Fibroblast of peridontal ligament (primary cell): ENCODE results near the gene B3GNT8.
"Not testable (repeated sequence)": the region's sequence is repeated elsewhere in the genome, so short reads cannot be mapped to it uniquely, and the experiment has no call there.

Source experiments
- DNase-seq: peaks from one replicate; pipeline ENCODE4 v3.0.0-alpha.2; 2010; ENCODE audit errors: extremely low read depth

Gene B3GNT8, protein sequence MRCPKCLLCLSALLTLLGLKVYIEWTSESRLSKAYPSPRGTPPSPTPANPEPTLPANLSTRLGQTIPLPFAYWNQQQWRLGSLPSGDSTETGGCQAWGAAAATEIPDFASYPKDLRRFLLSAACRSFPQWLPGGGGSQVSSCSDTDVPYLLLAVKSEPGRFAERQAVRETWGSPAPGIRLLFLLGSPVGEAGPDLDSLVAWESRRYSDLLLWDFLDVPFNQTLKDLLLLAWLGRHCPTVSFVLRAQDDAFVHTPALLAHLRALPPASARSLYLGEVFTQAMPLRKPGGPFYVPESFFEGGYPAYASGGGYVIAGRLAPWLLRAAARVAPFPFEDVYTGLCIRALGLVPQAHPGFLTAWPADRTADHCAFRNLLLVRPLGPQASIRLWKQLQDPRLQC

DNA sequence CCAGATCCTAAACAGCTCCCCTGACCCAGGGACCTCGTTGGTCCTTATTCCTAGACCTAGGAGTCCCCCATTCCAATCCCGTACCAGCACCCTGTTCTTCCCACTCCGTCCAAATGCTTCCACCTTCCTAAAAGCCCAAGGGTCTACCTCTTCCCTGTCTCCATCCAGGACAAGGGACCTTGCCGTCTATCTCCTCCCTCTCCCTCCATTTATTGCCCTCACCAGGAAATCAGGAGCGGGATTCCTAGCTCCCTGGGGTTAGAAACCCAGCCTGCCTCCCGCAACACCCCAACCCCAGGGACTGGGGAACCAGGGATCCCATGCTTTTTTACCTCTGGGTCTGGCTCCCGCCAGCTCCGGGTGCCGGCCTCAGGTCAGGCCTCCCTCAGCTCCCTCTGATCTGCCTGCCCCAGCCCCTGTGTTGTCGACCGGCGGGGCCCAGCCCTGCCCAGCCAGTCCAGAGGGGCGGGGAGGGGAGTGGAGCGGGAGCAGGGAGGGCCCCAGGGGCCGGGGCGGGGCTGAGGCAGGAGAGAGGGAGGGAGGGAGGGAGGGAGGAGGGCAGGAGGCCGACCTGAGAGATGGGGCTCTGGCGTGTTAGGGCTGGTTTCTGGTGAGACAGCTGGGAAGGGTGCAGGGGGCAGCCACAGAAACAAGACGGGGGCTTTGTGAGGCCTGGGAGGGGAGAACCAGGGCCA is at the start of gene B3GNT8:
TSS of gene B3GNT8 (minus strand) at position 423 of the 695 bp plus-strand sequence. CDS start 596 bp downstream, outside the sequence.
- DNase-seq = peak; percentile 49

DNA sequence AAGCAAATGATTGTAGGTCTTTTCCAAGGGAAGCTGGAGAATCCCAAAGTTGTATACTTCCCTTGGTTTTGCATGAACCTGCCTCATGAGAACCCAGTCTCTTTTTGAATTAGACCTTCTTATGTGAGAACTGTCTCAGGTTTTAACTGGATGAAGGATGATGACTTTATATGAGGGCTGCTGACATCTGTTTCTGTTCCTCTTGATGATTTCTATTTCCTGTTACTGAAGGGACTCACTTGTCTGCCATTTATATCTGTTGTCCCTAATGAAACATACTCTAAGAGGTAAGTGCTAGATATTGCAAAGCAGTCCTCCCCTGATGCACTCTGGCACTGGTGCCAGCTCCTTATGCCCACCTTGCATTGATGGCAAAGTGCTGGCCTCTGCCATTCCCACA is 49.4 kb upstream of the B3GNT8 start:
- DNase-seq = no peak

DNA sequence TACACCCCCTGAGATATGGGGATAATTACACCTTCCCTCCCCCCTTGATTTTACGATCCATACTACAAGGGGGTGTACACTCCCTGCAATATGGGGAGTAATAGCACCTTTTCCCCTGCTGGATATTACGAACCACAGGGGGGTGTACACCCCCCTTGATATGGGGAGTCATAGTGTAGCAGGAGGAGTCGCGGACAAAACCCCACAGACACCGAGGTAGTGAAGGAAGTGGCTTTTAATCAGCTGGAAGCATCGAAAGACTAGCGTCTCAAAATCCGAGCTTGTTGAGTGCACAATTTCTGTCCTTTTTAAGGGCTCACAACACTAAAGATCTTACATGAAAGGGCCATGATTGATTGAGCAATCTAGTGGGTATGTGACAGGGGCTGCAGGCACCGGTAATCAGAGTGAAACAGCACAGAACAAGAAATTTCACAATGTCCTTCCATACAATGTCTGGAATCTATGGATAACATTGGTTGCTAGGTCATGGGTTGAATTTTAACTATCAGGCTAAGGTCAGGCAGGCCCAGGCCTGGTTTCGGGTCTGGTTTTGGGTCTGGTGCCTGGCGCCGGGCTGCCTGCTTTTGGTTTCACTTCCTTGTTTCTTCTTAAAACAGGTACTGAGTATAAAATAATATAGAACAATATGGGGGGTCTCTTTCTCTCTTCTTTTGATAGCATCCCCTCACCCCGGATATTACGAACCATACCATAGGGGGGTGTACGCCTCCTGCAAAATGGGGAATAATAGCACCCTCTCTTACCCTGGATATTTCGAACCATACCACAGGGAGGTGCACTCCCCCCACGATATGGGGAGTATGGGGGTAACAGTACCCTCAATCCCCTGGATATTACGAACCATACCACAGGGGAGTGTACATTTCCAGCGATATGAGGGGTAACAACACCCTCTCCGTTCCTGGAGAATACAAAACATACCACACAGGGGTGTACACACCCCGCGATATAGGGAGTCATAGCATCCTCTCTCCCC is 36.4 kb upstream of the B3GNT8 start:
- not testable (repeated sequence) for DNase-seq

DNA sequence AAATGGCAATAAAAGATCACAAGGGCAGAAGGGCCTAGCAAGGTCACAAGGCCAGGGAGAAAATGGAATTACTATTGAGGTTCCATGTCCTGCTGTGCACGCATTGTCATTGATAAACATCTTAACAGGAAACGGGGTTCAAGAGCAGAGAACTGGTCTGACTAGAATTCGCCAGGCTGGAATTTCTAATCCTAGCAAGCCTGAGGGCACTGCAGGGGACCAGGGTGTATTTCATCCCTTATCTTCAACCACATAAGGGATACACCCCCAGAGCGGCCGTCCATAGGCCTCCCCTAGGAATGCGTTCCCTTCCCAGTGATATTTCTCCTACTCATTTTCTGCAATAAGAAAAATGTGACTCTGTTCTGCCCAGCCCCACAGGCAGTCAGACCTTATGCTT is 35.3 kb upstream of the B3GNT8 start:
- DNase-seq = no peak

DNA sequence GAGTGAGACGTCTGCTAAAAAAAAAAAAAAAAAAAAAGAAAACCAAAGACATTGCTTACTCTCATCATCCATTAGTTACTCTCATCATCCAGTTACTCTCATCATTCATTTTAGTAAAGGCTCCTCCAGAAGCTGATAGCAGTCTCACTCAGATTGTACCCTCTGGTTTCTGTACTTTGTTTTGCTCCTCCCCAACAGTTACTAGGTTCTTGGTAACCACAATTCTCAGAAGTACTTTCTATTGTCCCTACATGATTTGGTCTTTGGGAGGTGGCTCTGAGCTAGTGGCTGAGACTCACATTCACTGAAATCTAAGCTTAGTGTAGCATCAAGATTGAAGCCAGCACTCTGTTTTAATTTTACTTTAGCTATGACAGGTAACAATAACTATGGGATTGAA is 30.1 kb upstream of the B3GNT8 start:
- no peak for DNase-seq

DNA sequence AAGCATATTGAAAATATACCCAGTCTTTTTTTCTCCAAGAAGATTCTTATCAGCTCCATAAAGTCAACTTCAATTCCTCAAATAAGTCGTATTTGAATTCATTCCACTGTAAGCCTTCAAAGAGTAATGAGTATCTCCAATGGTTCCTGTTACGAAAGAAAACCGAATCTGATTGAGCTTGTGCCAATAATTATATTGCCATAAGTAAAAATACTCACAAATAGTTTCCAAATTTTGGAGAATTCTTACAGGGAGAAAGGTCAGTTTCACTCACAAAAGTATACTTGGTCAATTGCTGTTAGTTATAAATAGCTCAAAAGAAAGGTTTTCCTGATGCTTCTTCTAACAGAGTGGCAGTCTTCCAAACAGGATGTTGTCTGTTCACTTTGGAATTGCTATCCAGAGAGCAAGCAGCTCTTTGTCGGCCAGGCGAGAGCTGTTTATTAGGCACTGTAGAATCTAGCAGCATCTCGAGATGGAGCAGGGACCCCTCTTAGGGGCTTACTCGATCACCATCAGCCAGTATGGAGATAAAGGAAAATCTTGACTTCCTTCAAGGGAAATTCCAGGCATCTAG is 29.3 kb upstream of the B3GNT8 start:
- peak; percentile 8 for DNase-seq

DNA sequence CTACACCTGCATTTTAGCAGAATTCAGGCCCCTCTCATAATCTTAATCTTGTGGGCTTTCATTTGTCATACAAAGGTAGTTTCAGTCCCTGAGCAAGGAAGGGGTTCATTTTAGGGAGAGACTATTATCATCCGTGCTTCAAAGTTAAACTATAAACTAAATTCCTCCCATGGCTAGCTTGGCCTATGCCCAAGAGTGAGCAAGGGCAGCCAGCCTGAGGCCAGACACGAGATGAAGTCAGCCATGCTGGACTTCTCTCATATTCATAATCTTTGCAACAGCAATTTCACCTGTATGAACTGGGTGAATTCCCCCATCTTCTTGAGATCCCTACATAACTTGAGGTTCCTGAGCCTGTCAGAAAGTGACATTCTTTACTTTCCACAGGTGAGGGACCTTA is 28.8 kb upstream of the B3GNT8 start:
- DNase-seq = no peak

DNA sequence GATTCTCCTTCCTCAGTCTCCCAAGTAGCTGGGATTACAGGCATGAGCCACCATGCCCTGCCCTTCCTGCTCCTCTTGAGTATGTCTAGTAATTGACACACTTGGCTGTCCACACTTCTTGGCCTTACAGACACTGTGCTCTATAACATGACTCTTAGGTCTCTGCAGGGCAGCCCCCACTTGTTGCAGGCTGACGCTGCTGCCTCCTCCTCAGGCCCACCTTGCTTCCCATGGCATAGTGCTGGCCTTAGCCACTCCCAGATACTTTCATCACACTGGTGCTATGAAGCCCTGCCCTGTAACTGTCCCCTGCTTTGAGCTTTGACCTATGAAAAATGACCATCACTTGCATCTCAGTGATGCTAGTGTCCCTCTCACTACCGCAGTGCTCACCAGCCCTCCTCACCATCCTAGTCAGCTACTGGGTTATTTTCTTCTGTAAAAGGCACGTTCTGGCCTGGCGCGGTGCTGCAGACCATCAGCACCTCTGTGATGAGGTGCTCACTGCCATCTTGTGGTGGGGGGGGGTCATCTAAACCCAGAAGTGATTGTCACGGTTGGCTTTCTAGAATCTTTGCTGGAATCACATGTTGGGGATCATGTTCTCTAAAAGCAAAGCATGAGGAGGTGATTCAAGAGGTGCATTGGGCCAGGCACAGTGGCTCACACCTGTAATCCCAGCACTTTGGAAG is 25.6 kb upstream of the B3GNT8 start:
- DNase-seq = no peak

DNA sequence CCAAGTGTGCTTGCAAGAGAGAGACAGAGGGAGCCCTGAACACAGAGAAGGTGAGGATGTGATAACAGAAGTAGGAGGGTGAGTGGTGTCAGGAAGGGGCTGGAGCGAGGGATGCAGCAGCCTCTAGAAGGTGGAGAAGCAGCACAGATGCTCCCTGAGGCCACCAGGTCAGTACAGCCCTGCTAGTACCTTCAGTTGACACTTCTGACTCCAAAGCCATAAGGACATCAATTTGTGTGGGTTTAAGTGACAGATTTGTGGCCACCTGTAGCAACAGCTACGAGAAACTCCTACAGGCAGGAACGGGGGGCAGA is 22.6 kb upstream of the B3GNT8 start:
- DNase-seq = no peak

DNA sequence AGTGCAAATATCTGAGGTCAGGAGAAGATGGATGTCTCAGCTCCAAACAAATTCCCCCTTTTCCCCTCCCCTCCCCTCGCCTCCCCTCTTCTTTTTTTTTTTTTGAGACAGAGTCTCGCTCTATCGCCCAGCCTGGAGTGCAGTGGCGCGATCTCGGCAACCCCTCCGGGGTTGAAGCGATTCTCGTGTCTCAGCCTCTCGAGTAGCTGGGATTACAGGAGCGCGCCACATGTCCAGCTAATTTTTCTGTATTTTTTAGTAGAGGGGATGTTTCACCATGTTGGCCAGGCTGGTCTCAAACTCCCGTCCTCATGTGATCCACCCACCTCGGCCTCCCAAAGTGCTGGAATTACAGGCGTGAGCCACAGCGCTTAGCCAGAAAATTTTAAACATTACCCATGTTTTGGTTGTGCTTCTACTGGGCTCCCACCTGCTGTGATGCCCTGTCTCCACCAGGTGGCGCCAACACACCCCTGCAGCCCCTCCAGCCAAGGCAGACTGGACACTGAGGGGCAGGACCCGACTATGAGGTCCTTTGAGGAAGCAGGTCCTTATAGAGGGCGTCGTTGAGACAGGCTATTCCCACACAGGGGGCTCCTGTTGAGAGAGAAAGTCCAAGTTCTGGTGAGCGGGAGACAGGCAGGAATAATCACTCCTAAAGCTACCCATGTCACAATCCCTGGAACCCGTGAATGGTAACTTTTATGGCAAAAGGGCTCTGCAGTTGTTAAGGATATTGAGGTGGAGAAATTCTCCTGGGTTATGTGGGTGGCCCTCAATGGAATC is 22.1 kb upstream of the B3GNT8 start:
- DNase-seq = peak; percentile 59

DNA sequence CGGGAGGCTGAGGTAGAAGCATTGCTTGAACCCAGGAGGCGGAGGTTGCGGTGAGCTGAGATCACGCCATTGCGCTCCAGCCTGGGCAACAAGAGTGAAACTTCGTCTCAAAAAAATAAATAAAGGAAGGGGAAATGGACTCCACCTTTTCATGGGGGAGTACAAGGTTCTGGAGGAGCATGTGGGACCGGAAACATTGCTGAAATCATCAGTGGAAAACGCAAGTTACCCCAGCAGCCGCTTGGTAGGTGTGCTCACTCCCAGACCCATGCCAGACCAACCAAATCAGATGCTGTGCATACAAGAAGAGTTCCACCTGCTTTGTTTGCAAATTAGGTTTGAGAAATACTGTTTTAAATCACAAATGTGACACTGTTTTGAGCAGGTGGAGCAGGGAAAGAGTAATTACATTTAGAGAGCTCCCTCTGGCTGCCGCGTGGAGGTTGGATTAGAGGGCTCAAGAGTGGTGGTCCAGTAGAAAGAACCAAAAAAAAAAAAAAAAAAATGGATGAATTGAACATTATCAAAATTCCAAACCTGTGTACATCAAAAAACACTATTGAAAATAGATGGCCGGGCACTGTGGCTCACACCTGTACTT is 20.7 kb upstream of the B3GNT8 start:
- DNase-seq = no peak

DNA sequence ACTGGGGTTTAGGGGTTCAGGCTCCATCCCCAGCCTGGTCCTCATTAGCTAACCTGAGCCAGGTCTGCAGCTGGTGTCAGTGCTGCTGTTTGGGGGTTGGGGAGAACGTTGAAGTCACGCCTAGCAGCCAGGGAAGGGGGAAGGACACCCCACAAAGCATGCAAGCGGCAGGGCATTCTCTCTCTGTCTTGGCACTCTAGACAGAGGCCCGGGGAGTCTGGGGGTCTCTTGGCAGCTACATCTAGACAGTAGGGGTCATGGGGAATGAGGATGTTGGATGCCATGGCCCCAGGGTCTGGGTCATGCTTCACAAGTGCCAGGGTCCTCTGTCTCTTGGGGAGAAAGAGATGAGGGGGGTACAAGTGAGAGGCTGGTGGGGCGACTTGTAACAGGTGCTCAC is 18.4 kb upstream of the B3GNT8 start:
- DNase-seq = no peak

DNA sequence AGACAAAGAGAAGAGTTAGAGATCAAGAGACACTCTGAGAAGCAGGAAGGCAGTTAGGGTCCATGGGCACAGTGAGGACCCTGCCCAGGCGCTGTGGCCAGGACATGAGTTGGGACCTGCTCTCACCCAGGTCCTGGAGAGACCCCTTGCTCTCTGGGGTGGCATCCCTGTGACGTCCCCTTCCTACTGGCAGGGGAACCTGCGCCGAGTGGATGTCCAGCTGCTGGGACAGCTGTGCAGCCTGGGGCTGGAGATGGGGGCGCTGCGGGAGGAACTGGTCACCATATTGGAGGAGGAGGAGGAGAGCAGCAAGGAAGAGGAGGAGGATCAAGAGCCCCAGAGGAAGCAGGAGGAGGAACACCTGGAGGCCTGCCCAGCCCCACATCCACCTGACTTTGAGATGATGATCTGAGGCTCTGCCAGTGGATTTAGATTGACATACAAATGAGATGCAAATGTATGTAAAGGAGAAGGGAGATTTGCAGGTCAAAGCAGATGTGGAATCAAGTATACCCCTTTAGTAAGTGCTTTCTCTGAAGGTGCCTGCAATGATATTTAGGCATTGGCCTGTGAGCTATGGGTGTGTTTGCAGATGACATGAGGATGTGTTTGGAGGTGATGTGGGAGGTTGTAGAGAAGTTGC is 16.8 kb upstream of the B3GNT8 start:
- no peak for DNase-seq

DNA sequence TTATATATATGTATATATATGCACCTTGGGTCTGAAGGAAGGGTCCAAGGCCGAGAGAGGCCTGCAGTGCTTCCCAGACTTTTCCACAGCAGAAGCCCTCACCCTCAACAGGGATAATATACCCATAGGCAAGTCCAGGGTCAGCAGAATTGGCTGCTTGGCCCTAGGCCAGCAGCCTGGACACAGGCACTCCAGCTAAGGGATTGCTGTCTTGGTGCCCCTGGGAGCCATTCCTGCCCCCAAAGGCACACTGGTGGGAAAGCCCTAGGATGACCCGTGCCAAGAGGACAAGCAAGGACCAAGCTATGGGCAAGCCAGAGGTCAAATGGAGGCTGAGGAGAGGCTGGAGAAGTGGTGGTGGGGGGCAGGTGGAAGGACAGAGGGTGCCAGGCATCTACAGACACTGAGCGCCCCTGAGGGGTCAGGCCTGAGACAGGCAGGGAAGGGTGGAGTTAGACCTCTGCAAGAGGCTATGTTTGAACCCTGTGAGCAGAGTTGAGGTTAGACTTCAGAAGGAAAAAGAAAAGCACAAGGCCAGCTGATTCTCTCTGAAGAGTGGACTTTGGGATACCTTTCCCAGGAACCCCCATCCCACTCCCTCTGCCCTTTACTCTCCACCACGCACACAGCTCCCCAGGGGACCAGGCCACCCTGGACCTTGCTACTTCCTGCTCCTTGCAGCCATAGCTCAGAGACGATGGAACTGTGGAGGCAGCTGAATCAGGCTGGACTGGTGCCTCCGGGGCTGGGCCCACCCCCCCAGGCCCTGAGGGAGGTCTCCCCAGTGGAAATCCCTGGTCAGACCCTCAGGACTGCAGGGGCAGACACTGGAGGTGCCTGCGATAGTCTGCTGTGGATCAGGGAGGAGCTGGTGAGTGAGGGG is 15.5 kb upstream of the B3GNT8 start, which contains the start of gene ERICH4:
TSS of gene ERICH4 (plus strand) at position 684 of the 883 bp plus-strand sequence. CDS start at position 698, 14 bp downstream.
- DNase-seq = no peak

DNA sequence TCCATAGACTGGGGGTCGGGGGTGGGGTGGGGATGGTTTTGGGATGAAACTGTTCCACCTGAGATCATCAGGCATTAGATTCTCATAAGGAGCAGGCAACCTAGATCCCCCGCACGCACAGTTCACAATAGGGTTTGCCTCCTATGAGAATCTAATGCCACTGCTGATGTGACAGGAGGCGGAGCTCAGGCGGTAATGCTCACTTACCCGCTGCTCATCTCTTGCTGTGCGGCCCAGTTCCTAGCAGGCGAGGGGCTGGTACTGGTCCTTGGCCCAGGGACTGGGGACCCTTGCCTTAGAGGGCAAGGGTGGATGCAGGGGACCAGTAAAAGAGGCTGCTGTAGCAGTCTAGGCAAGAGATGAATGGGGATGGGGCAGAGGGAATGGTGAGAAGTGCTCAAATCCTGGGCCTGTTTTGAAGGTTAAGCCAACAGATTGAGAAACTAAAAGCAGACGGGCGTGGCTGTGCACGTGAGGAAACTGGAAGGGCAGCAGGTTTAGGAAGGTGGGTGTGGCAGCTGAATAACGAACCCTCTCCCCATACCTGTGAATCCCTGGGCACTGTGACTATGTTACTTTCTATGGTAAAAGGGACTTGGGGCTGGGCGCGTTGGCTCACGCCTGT is 14.3 kb upstream of the B3GNT8 start:
- DNase-seq = no peak

DNA sequence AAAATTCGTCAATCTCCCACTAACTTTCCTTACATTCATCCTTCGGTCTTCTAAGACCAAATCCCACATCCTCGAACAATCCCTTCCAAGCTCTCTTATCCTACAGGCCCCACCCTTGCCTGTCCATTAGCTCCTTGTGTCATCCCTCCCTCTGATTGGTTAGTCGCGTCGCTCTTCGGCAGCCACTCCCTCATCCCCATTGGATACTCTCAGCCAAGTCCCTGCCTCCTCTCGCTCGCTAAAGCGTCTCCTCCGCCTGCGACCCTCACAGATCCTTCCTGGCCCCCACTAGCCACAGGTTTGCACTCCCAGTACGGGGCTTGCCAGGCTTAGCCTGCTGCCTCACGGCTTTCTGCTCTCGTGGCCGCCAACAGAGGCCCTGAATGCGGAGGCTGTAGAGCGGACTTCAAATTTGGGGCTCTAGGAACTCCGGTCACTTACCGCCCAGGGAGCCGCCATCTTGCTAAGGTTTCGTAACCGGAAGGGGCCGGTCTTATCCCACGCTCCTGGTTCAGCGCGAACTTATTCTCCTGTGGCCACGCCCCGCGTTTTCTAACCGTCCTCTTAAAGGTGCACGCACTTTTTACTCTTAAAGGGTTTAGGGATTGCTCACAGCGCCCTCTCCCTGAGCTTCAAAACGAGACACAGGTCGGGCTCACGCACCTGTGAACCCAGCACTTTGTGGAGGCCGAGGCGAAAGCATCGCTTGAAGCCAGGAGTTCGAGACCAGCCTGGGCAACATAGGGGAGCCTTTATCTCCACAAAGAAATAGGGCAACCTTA is 12.5 kb upstream of the B3GNT8 start, which contains the start of gene DMAC2:
TSS of gene DMAC2 (minus strand) at position 472 of the 782 bp plus-strand sequence. CDS start at position 459, 13 bp downstream.
- peak; percentile 96 for DNase-seq
